IMR-90 (cell line): Measurements from ENCODE around the gene GPC6. TPM values are rescaled to one million over a fixed set of nuclear protein-coding genes. Genes with fewer than 3 reads are reported as not detected.

Source experiments
- ATAC-seq: fragments of 200-7000 bp; cut with Tn5 transposase; 2 replicates; pipeline ENCODE4 v1.9.1; 2020; ENCODE audit warnings: low read depth, mild to moderate bottlenecking, moderate library complexity
- BruUV-seq: library from RNA; stranded (reverse); fragments of 400-500 nt; replicated peaks from 2 replicates; lab custom pipeline; 2021; lab: Mats Ljungman, UMichigan
- CTCF ChIA-PET: fragments of 300-600 bp; formaldehyde crosslinking; extraction: SDS; loops from one replicate; lab custom pipeline; 2021; ENCODE audit warnings: antibody characterized with exemption; lab: Yijun Ruan, JAX
- POLR2A ChIA-PET: fragments of 300-600 bp; sonication (Branson Sonifier 250); formaldehyde crosslinking; loops from one replicate; lab custom pipeline; 2022; ENCODE audit warnings: antibody characterized with exemption; ENCODE audit not compliant: unreplicated experiment; lab: Charles Lee
- DNase-seq: peaks from one replicate; pipeline ENCODE4 v3.0.0; 2013
- H2AFZ ChIP-seq: replicated peaks from 2 replicates; pipeline ENCODE3; 2013; ENCODE audit warnings: low read length, mild to moderate bottlenecking; ENCODE audit not compliant: poor library complexity
- H2AK5ac ChIP-seq: 2 replicates; pipeline ENCODE4 v1.6.1; 2013; ENCODE audit warnings: low read depth, low read length, inconsistent platforms
- H2AK9ac ChIP-seq: replicated peaks from 2 replicates; pipeline ENCODE3; 2013; ENCODE audit warnings: mild to moderate bottlenecking, low read depth, low read length, moderate library complexity; ENCODE audit not compliant: poor library complexity
- H2BK120ac ChIP-seq: 2 replicates; pipeline ENCODE4 v1.6.1; 2013; ENCODE audit warnings: low read depth, low read length, inconsistent platforms
- H2BK15ac ChIP-seq: 3 replicates; pipeline ENCODE4 v1.6.1; 2013; ENCODE audit warnings: low read depth, low read length, inconsistent platforms
- H2BK20ac ChIP-seq: 2 replicates; pipeline ENCODE4 v1.6.1; 2013; ENCODE audit warnings: low read depth, mild to moderate bottlenecking, inconsistent platforms, low read length, moderate library complexity
- H2BK5ac ChIP-seq: 2 replicates; pipeline ENCODE4 v1.6.1; 2013; ENCODE audit warnings: mild to moderate bottlenecking, low read depth, low read length, inconsistent platforms; ENCODE audit not compliant: poor library complexity, severe bottlenecking
- H3K14ac ChIP-seq: replicated peaks from 2 replicates; pipeline ENCODE4 v1.6.1; 2013; ENCODE audit warnings: low read depth, low read length, inconsistent platforms
- H3K18ac ChIP-seq: 2 replicates; pipeline ENCODE4 v1.6.1; 2013; ENCODE audit warnings: low read depth, low read length, control low read depth
- H3K23ac ChIP-seq: 2 replicates; pipeline ENCODE4 v1.6.1; 2013; ENCODE audit warnings: low read depth, low read length, inconsistent platforms
- H3K27ac ChIP-seq: 2 replicates; pipeline ENCODE4 v1.5.1; 2013; ENCODE audit warnings: mild to moderate bottlenecking, control low read depth, low read length; ENCODE audit not compliant: insufficient read depth
- H3K27me3 ChIP-seq: 2 replicates; pipeline ENCODE4 v1.6.1; 2013; ENCODE audit warnings: low read length; ENCODE audit not compliant: control insufficient read depth, insufficient read depth
- H3K36me3 ChIP-seq: 2 replicates; pipeline ENCODE4 v1.6.1; 2013; ENCODE audit warnings: low read length, mixed read lengths; ENCODE audit not compliant: control insufficient read depth, insufficient read depth
- H3K4ac ChIP-seq: 2 replicates; pipeline ENCODE4 v1.6.1; 2013; ENCODE audit warnings: low read depth, low read length, inconsistent platforms
- H3K4me1 ChIP-seq: 2 replicates; pipeline ENCODE4 v1.6.1; 2013; ENCODE audit warnings: low read length, mixed read lengths; ENCODE audit not compliant: control insufficient read depth, insufficient read depth
- H3K4me2 ChIP-seq: 2 replicates; pipeline ENCODE4 v1.6.1; 2013; ENCODE audit warnings: low read depth, mild to moderate bottlenecking, control low read depth, low read length, moderate library complexity
- H3K4me3 ChIP-seq: 2 replicates; pipeline ENCODE4 v1.5.1; 2013; ENCODE audit warnings: low read depth, mild to moderate bottlenecking, control low read depth, low read length, moderate library complexity; ENCODE audit not compliant: insufficient read depth
- H3K56ac ChIP-seq: 2 replicates; pipeline ENCODE4 v1.6.1; 2013; ENCODE audit warnings: low read length, inconsistent platforms; ENCODE audit not compliant: insufficient read depth; ENCODE audit errors: extremely low read depth
- H3K79me1 ChIP-seq, 2 experiments: 2 replicates each; pipeline ENCODE4 v1.6.1; 2013; ENCODE audit warnings: low read length in 2 of 2, inconsistent platforms in 1 of 2, low read depth in 1 of 2
- H3K9ac ChIP-seq: 2 replicates; pipeline ENCODE4 v1.6.1; 2013; ENCODE audit warnings: low read depth, low read length, control low read depth
- H3K9me1 ChIP-seq: 2 replicates; pipeline ENCODE4 v1.6.1; 2013; ENCODE audit warnings: low read length, inconsistent platforms; ENCODE audit not compliant: insufficient read depth
- H3K9me3 ChIP-seq: 2 replicates; pipeline ENCODE4 v1.6.1; 2013; ENCODE audit warnings: low read length; ENCODE audit not compliant: control insufficient read depth, insufficient read depth
- H4K20me1 ChIP-seq: 2 replicates; pipeline ENCODE4 v1.6.1; 2013; ENCODE audit warnings: low read length, inconsistent platforms; ENCODE audit not compliant: insufficient read depth
- H4K5ac ChIP-seq: 2 replicates; pipeline ENCODE4 v1.6.1; 2013; ENCODE audit warnings: mild to moderate bottlenecking, low read depth, low read length, control low read depth
- H4K8ac ChIP-seq, 2 experiments: 2 replicates each; pipeline ENCODE4 v1.6.1; 2013; ENCODE audit warnings: low read depth in 2 of 2, low read length in 2 of 2, control low read depth in 1 of 2, inconsistent platforms in 1 of 2
- H4K91ac ChIP-seq: 2 replicates; pipeline ENCODE4 v1.6.1; 2013; ENCODE audit warnings: low read depth, low read length, inconsistent platforms; ENCODE audit not compliant: insufficient read depth
- BHLHE40 ChIP-seq: fragments of 150-350 bp; IDR thresholded peaks from 2 replicates; pipeline ENCODE4 v1.6.1; 2016; ENCODE audit warnings: mild to moderate bottlenecking, low read depth, low read length
- CEBPB ChIP-seq: IDR thresholded peaks from 2 replicates; pipeline ENCODE4 v1.6.1; 2012; ENCODE audit warnings: low read depth, low read length, improper control_type of control experiment
- CHD1 ChIP-seq: IDR thresholded peaks from 2 replicates; pipeline ENCODE4 v1.6.1; 2012; ENCODE audit warnings: low read depth, low read length, improper control_type of control experiment
- ELK1 ChIP-seq: fragments of 150-350 bp; IDR thresholded peaks from 2 replicates; pipeline ENCODE4 v1.6.1; 2016; ENCODE audit warnings: low read depth, mild to moderate bottlenecking, low read length, moderate library complexity, borderline replicate concordance
- FOS ChIP-seq: fragments of 150-350 bp; IDR thresholded peaks from 2 replicates; pipeline ENCODE4 v1.6.1; 2016; ENCODE audit warnings: low read depth, low read length
- MAFK ChIP-seq: IDR thresholded peaks from 2 replicates; pipeline ENCODE4 v1.6.1; 2012; ENCODE audit warnings: low read depth, low read length, improper control_type of control experiment
- MAZ ChIP-seq: IDR thresholded peaks from 2 replicates; pipeline ENCODE4 v1.6.1; 2012; ENCODE audit warnings: low read depth, mild to moderate bottlenecking, low read length, improper control_type of control experiment, moderate library complexity, borderline replicate concordance
- MXI1 ChIP-seq: IDR thresholded peaks from 2 replicates; pipeline ENCODE4 v1.6.1; 2012; ENCODE audit warnings: low read depth, mild to moderate bottlenecking, low read length, moderate library complexity, borderline replicate concordance
- NFE2L2 ChIP-seq: fragments of 150-350 bp; IDR thresholded peaks from 2 replicates; pipeline ENCODE4 v1.6.1; 2016; ENCODE audit warnings: low read depth, mild to moderate bottlenecking, low read length
- POLR2A ChIP-seq: IDR thresholded peaks from 2 replicates; pipeline ENCODE4 v1.6.1; 2012; ENCODE audit warnings: mild to moderate bottlenecking, low read depth, low read length
- RAD21 ChIP-seq: IDR thresholded peaks from 2 replicates; pipeline ENCODE4 v1.6.1; 2012; ENCODE audit warnings: low read length, improper control_type of control experiment
- RCOR1 ChIP-seq: IDR thresholded peaks from 2 replicates; pipeline ENCODE4 v1.6.1; 2012; ENCODE audit warnings: mild to moderate bottlenecking, low read length, improper control_type of control experiment; ENCODE audit not compliant: insufficient replicate concordance
- RFX5 ChIP-seq: IDR thresholded peaks from 2 replicates; pipeline ENCODE4 v1.8.0; 2012; ENCODE audit warnings: low read depth, mild to moderate bottlenecking, low read length, moderate library complexity
- SMC3 ChIP-seq: fragments of 150-350 bp; IDR thresholded peaks from 2 replicates; pipeline ENCODE4 v1.6.1; 2016; ENCODE audit warnings: low read depth, mild to moderate bottlenecking, antibody characterized with exemption, low read length, moderate library complexity
- USF2 ChIP-seq: fragments of 150-350 bp; IDR thresholded peaks from 2 replicates; pipeline ENCODE4 v1.6.1; 2017; ENCODE audit warnings: mild to moderate bottlenecking, antibody characterized with exemption, low read length, low read depth
- WGBS, 2 experiments: methylation state at CpG; one replicate each; pipeline versions ENCODE4 v1.1.5 to v1.1.7; 2013; ENCODE audit warnings: missing lambda C conversion rate in 2 of 2; ENCODE audit not compliant: insufficient read length in 1 of 2; ENCODE audit errors: extremely low coverage in 2 of 2; 5-methylcytosine and 5-hydroxymethylcytosine counted together
- dilution Hi-C: fragments of 300-500 bp; cut with HindIII; formaldehyde crosslinking; loops from one replicate; pipeline ENCODE4 v1.14.3; 2018; ENCODE audit warnings: low sequenced_read_pairs; ENCODE audit not compliant: unreplicated experiment
- in situ Hi-C: fragments of 300-500 bp; cut with MboI; formaldehyde crosslinking; loops from 3 replicates; pipeline ENCODE4 v1.14.3; 2019; ENCODE audit warnings: low sequenced_read_pairs, inconsistent platforms, mixed read lengths
- intact Hi-C: fragments of 100-400 bp; cut with micrococcal nuclease; formaldehyde crosslinking; loops from 2 replicates; pipeline ENCODE4 v1.10.0; 2022
- polyA plus RNA-seq, 3 experiments: library from polyadenylated mRNA; depleted of rRNA; stranded (reverse); fragments of >200 nt; gene quantifications; 2 replicates each; pipeline ENCODE4 v1.2.3, GENCODE V29; 2012; ENCODE audit warnings: low replicate concordance in 1 of 3
- total RNA-seq: library from RNA; depleted of rRNA; stranded (reverse); fragments of >200 nt; gene quantifications from 2 replicates; pipeline ENCODE4 v1.2.3, GENCODE V29; 2012
- TF ChIP-seq, protein P1 (sequence below): conservative IDR thresholded peaks from 2 replicates; pipeline ENCODE4 v1.5.1; 2012; ENCODE audit warnings: mild to moderate bottlenecking, low read depth, low read length, improper control_type of control experiment

The GPC6 gene
- total and polyA plus RNA-seq, 2 of the 4 experiments (the other 2 are of a cell fraction): 14.9 to 39.4 TPM

DNA sequence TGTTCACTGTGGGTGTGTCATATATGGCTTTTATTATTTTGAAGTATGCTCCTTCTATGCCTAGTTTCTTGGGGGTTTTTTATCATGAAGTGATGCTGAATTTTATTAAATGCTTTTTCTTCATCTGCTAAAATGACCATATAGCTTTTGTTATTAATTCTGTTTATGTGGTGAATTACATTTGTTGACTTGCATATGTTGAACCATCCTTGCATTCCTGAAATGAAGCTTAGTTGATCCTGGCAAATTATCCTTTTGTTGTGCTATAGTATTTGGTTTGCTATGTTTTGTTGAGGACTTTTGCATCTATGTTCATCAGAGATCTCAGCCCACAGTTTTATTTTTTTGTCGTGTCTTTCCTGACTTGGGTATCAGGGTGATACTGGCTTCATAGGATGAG lies 12.1 kb downstream of the GPC6 start:
- H4K91ac ChIP-seq: no peak overlapping the region
- no peak overlapping the region for H2BK5ac ChIP-seq
- no peak overlapping the region for H3K4me3 ChIP-seq
- H3K9me1 ChIP-seq: peaks cover 6% of the 10 kb centered on the region; the same call in 1 of the 2 replicates
- H3K56ac ChIP-seq: no peak overlapping the region
- no peak overlapping the region for H4K8ac ChIP-seq
- H3K79me1 ChIP-seq: peaks cover 15 to 25% of the 10 kb centered on the region in 2 experiments
- no peak for TF ChIP-seq CHD1
- no peak for TF ChIP-seq SMC3
- no peak for TF ChIP-seq USF2
- TF ChIP-seq NFE2L2: no peak
- no peak for TF ChIP-seq ELK1
- TF ChIP-seq, protein P1, sequence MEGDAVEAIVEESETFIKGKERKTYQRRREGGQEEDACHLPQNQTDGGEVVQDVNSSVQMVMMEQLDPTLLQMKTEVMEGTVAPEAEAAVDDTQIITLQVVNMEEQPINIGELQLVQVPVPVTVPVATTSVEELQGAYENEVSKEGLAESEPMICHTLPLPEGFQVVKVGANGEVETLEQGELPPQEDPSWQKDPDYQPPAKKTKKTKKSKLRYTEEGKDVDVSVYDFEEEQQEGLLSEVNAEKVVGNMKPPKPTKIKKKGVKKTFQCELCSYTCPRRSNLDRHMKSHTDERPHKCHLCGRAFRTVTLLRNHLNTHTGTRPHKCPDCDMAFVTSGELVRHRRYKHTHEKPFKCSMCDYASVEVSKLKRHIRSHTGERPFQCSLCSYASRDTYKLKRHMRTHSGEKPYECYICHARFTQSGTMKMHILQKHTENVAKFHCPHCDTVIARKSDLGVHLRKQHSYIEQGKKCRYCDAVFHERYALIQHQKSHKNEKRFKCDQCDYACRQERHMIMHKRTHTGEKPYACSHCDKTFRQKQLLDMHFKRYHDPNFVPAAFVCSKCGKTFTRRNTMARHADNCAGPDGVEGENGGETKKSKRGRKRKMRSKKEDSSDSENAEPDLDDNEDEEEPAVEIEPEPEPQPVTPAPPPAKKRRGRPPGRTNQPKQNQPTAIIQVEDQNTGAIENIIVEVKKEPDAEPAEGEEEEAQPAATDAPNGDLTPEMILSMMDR: no peak
- no peak for TF ChIP-seq FOS
- no peak for TF ChIP-seq RCOR1
- no peak for TF ChIP-seq MXI1
- TF ChIP-seq POLR2A: no peak
- TF ChIP-seq BHLHE40: no peak
- TF ChIP-seq MAZ: no peak
- TF ChIP-seq RFX5: no peak
- TF ChIP-seq RAD21: no peak
- no peak for TF ChIP-seq MAFK
- TF ChIP-seq CEBPB: no peak
- in situ Hi-C loops (loop anchor here (10.0 to 25.0 kb wide), 3 partner anchors 626 to 1374 kb away; partner anchors contain the start of gene GPR180), intact Hi-C loops (no loop called here), dilution Hi-C loops (no loop called here)
- H3K36me3 ChIP-seq: no peaks in the 10 kb centered on the region
- WGBS, 2 experiments: no CpG with 5 or more reads among the region's 1 CpG
- no peaks in the 10 kb centered on the region; the same call in 1 of the 2 replicates for H3K9me3 ChIP-seq
- H3K23ac ChIP-seq: no peak overlapping the region
- no peak for ATAC-seq
- no peak overlapping the region for H3K9ac ChIP-seq
- DNase-seq: no peak
- H4K5ac ChIP-seq: no peak overlapping the region
- no peak overlapping the region for H3K18ac ChIP-seq
- H3K27me3 ChIP-seq: no peaks in the 10 kb centered on the region
- no peak overlapping the region for H2BK120ac ChIP-seq
- H4K20me1 ChIP-seq: no peaks in the 10 kb centered on the region
- POLR2A ChIA-PET: no interaction called here
- H2BK20ac ChIP-seq: no peak overlapping the region
- CTCF ChIA-PET: no interaction called here
- H2AK9ac ChIP-seq: no peak overlapping the region
- no peak overlapping the region for H3K14ac ChIP-seq
- H3K27ac ChIP-seq: no peak overlapping the region
- no TSS peak for BruUV-seq
- peaks cover 7% of the 10 kb centered on the region for H3K4me1 ChIP-seq
- no peak overlapping the region for H3K4me2 ChIP-seq
- no peak overlapping the region for H2AFZ ChIP-seq
- H3K4ac ChIP-seq: no peak overlapping the region
- H2BK15ac ChIP-seq: no peak overlapping the region
- H2AK5ac ChIP-seq: no peak overlapping the region
